DOHH2 (cell line): ENCODE measurements around the gene PAQR5.

Experiments
- H3F3A ChIP-seq: fragments of 200-600 bp; sonication (generic), shearing (Covaris generic); 2 replicates; pipeline ENCODE4 v1.6.0; 2016; ENCODE audit warnings: antibody characterized with exemption, mild to moderate bottlenecking; ENCODE audit not compliant: control insufficient read depth, insufficient read depth
- H3K27ac ChIP-seq: fragments of 200-600 bp; sonication (generic); 2 replicates; pipeline ENCODE4 v1.5.1; 2014; ENCODE audit warnings: low read depth, mild to moderate bottlenecking, low read length, moderate library complexity
- H3K27me3 ChIP-seq: fragments of 200-600 bp; sonication (generic); 2 replicates; pipeline ENCODE4 v1.6.1; 2014; ENCODE audit warnings: mild to moderate bottlenecking, low read length, mixed read lengths; ENCODE audit not compliant: control insufficient read depth
- H3K36me3 ChIP-seq: fragments of 200-600 bp; sonication (generic); 2 replicates; pipeline ENCODE4 v1.6.1; 2014; ENCODE audit warnings: mild to moderate bottlenecking, low read length, moderate library complexity, mixed read lengths; ENCODE audit not compliant: control insufficient read depth
- H3K4me1 ChIP-seq: fragments of 200-600 bp; sonication (generic); 2 replicates; pipeline ENCODE4 v1.6.1; 2014; ENCODE audit warnings: mild to moderate bottlenecking, low read length, mixed read lengths; ENCODE audit not compliant: control insufficient read depth
- H3K4me2 ChIP-seq: fragments of 200-600 bp; sonication (generic); 2 replicates; pipeline ENCODE4 v1.6.0; 2014; ENCODE audit warnings: mild to moderate bottlenecking, low read length, moderate library complexity
- H3K4me3 ChIP-seq: fragments of 200-600 bp; sonication (generic); 2 replicates; pipeline ENCODE4 v1.5.1; 2014; ENCODE audit warnings: mild to moderate bottlenecking, low read length, mixed read lengths
- H3K79me2 ChIP-seq: fragments of 200-600 bp; sonication (generic); 2 replicates; pipeline ENCODE4 v1.6.1; 2014; ENCODE audit warnings: mild to moderate bottlenecking, low read length, mixed read lengths; ENCODE audit not compliant: control insufficient read depth
- H3K9me2 ChIP-seq: fragments of 200-600 bp; sonication (generic); replicated peaks from 2 replicates; pipeline ENCODE4 v1.6.1; 2014; ENCODE audit warnings: mild to moderate bottlenecking, low read length, mixed read lengths; ENCODE audit not compliant: control insufficient read depth
- H3K9me3 ChIP-seq: fragments of 200-600 bp; sonication (generic); 2 replicates; pipeline ENCODE4 v1.6.1; 2014; ENCODE audit warnings: antibody characterized with exemption, low read length, mixed read lengths; ENCODE audit not compliant: control insufficient read depth, insufficient read depth
- H4K20me1 ChIP-seq: fragments of 200-600 bp; sonication (generic); 2 replicates; pipeline ENCODE4 v1.6.0; 2014; ENCODE audit warnings: low read depth, mild to moderate bottlenecking, antibody characterized with exemption, low read length, moderate library complexity; ENCODE audit not compliant: control insufficient read depth, insufficient read depth
- EZH2phosphoT487 ChIP-seq: fragments of 200-600 bp; sonication (generic); IDR thresholded peaks from 2 replicates; pipeline ENCODE4 v1.6.1; 2017; ENCODE audit warnings: borderline replicate concordance, mild to moderate bottlenecking, antibody characterized with exemption, low read length, moderate library complexity, mixed read lengths
- TF ChIP-seq, protein P1 (sequence below): fragments of 200-600 bp; sonication (generic); IDR thresholded peaks from one replicate; pipeline ENCODE4 v1.5.1; 2014; ENCODE audit warnings: antibody characterized with exemption, mild to moderate bottlenecking, low read depth, low read length; ENCODE audit not compliant: poor library complexity, severe bottlenecking

Gene PAQR5

DNA sequence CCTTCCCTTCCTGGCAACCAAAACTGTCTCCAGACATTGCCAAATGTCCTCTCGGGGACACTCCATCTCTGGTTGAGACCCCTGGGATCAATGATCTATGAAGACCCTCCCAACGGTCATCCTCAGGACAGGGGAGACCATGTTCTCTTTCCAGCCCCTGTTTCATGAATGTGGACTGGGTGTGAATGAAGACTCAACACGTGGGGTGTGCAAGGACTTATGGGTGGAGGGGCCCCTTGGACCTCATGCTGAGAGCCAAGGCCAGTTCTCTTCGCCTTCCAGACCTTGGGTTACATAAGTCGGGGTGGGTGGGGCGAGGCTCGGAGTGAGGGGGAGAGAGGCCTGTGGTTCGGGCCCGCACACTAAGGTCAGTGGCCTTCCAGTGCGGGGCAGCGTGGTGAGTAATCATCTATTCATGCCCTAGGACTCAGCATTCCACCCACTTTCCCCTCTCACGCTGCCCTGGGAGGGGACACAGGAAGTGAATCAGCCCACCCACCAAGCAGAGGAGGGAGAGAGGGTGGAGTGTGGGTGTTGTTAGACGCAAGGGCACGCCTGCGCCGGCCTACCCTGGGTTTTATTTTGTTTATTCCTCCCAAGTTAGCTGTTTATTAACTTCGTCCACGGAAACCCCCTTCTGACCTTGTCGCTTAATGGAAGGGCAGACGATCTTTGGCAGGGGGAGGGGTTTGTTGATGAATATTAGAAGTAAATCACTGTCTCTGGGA lies 6.7 kb downstream of the PAQR5 start:
- no peak overlapping the region for H3K4me2 ChIP-seq
- H3K4me3 ChIP-seq, result no peak overlapping the region
- H3K27ac ChIP-seq, result no peak overlapping the region
- no peaks in the 10 kb centered on the region for H4K20me1 ChIP-seq
- no peaks in the 10 kb centered on the region for H3K9me3 ChIP-seq
- H3K4me1 ChIP-seq, result no peaks in the 10 kb centered on the region
- TF ChIP-seq EZH2phosphoT487, result no peak
- TF ChIP-seq, protein P1, sequence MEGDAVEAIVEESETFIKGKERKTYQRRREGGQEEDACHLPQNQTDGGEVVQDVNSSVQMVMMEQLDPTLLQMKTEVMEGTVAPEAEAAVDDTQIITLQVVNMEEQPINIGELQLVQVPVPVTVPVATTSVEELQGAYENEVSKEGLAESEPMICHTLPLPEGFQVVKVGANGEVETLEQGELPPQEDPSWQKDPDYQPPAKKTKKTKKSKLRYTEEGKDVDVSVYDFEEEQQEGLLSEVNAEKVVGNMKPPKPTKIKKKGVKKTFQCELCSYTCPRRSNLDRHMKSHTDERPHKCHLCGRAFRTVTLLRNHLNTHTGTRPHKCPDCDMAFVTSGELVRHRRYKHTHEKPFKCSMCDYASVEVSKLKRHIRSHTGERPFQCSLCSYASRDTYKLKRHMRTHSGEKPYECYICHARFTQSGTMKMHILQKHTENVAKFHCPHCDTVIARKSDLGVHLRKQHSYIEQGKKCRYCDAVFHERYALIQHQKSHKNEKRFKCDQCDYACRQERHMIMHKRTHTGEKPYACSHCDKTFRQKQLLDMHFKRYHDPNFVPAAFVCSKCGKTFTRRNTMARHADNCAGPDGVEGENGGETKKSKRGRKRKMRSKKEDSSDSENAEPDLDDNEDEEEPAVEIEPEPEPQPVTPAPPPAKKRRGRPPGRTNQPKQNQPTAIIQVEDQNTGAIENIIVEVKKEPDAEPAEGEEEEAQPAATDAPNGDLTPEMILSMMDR, result no peak
- H3F3A ChIP-seq, result no peaks in the 10 kb centered on the region
- no peaks in the 10 kb centered on the region for H3K36me3 ChIP-seq
- no peaks in the 10 kb centered on the region for H3K79me2 ChIP-seq
- no peaks in the 10 kb centered on the region for H3K27me3 ChIP-seq
- no peaks in the 10 kb centered on the region for H3K9me2 ChIP-seq

DNA sequence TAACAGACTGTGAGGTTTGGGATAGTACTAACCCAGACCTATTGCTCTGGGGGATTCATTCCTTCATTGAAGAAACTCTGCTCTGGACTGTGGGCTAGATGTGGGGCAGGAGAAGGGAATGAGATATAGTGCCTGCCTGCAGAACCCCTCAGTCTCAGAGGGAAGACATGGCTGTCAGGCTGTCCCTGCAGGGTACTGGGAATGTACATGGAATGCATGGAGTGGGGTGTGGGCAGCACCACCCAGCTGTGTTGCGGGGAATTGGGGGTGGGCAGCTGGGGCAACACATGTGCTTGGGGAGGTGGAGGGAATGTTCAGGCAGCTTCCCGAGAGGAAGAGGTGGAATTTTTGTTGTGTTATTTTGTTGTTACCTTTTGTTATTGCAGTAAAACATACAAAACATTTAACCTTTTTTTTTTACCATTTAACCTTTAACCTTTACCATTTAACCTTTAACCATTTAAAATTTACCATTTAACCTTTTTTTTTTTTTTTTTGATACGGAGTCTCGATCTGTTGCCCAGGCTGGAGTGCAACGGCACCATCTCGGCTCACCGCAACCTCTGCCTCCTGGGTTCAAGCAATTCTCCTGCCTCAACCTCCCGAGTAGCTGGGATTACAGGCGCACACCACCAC lies 7.3 kb downstream of the PAQR5 start:
- Histone ChIP-seq H3K9me2 (no peaks in the 10 kb centered on the region), H3F3A (no peaks in the 10 kb centered on the region), H3K27ac (no peak overlapping the region), H3K27me3 (no peaks in the 10 kb centered on the region), H3K79me2 (no peaks in the 10 kb centered on the region), H4K20me1 (no peaks in the 10 kb centered on the region), H3K36me3 (no peaks in the 10 kb centered on the region), H3K9me3 (no peaks in the 10 kb centered on the region), H3K4me2 (no peak overlapping the region), H3K4me1 (no peaks in the 10 kb centered on the region), H3K4me3 (no peak overlapping the region)
- no peak for TF ChIP-seq EZH2phosphoT487
- TF ChIP-seq, protein P1, result no peak

DNA sequence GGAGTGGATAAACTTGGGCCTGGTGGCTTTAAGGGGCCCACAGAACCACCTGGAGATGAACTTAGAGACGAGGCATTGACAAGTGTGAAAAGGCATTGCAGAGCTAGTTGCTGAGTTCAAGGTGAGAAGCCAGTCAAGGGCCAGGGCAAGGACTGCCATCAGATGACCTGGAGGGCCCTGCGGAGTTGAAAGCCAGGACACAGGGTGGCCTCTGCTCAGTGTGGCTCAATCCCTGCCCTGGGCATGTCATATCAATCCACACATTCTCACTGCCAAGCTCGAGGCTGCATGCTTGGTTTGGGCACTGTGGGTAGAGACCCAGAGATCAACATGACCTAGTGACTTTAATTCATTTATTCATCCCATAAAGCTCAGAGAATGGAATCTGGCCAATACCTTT lies 9.2 kb downstream of the PAQR5 start:
- no peak overlapping the region for H3K27ac ChIP-seq
- no peaks in the 10 kb centered on the region for H3K79me2 ChIP-seq
- H3K9me2 ChIP-seq, result no peaks in the 10 kb centered on the region
- no peak overlapping the region for H3K4me3 ChIP-seq
- H3K36me3 ChIP-seq, result no peaks in the 10 kb centered on the region
- no peaks in the 10 kb centered on the region for H4K20me1 ChIP-seq
- no peaks in the 10 kb centered on the region for H3F3A ChIP-seq
- H3K9me3 ChIP-seq, result no peaks in the 10 kb centered on the region
- H3K27me3 ChIP-seq, result no peaks in the 10 kb centered on the region; the same call in 1 of the 2 replicates
- H3K4me2 ChIP-seq, result no peak overlapping the region
- H3K4me1 ChIP-seq, result no peaks in the 10 kb centered on the region; the same call in 1 of the 2 replicates
- TF ChIP-seq, protein P1, result no peak
- TF ChIP-seq EZH2phosphoT487, result no peak
